Transverse colon (tissue), 3 donors: ENCODE results near the gene PCYT1A.

Source experiments
- POLR2A ChIP-seq: fragments of 450-650 bp; IDR thresholded peaks from one replicate; pipeline ENCODE4 v1.6.1; 2016; ENCODE audit warnings: antibody characterized with exemption, mild to moderate bottlenecking, moderate library complexity
- TF ChIP-seq, protein P1 (sequence below), 5 experiments: fragments of 200-600 bp in 3 of 5; fragments of 450-650 bp in 2 of 5; sonication (generic) in 3 of 5; IDR thresholded peaks; 1 replicate in 2 of 5; 2 replicates in 3 of 5; pipeline ENCODE4 v1.5.1; 2016 to 2017; ENCODE audit warnings: antibody characterized with exemption in 5 of 5, inconsistent platforms in 3 of 5, mild to moderate bottlenecking in 2 of 5, moderate library complexity in 1 of 5

DNA sequence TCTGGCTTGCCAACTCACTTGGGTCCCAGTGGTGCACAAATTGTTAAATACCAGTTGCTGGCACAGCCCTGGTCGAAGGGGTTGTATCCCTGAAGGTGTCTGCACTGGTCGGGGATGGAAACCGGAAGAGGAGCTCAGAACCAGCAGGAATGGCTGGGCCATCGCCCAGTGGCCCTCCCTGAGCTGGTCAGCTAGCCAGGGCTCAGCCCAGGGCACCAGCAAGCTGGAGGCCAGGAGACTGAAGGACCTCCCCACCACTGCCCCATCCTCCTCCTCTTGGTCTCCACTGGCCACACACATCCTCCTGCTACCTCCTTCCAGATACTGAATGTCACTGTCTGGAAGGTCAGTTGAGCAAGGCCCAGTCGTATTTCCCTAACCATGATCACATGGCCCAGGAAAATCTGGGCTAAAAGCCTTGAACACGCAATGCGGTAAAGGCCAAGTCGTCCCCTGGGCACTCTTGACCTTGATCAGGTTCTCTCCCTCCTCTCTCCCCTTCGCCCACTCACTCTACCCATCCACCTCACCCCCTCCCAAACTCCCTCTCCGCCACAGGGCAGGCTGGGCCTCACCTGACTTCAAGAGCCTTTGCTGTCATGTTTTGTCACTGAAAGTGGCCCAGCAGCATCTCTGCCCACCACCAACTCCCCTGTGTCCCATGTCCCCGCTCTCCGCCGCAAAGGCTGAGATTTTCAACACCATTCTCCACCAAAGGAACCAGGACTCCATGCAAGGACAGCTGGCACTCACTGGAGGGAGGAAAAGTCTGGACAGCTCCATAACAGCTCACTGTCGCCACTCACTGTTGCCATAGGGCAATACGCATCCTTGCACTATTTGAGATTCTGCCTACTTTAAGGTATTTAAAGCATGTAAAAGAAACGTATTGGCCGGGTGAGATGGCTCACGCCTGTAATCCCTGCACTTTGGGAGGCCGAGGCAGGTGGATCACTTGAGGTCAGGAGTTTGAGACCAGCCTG is 88.5 kb downstream of the PCYT1A start:
- TF ChIP-seq POLR2A: no peak
- TF ChIP-seq, protein P1, sequence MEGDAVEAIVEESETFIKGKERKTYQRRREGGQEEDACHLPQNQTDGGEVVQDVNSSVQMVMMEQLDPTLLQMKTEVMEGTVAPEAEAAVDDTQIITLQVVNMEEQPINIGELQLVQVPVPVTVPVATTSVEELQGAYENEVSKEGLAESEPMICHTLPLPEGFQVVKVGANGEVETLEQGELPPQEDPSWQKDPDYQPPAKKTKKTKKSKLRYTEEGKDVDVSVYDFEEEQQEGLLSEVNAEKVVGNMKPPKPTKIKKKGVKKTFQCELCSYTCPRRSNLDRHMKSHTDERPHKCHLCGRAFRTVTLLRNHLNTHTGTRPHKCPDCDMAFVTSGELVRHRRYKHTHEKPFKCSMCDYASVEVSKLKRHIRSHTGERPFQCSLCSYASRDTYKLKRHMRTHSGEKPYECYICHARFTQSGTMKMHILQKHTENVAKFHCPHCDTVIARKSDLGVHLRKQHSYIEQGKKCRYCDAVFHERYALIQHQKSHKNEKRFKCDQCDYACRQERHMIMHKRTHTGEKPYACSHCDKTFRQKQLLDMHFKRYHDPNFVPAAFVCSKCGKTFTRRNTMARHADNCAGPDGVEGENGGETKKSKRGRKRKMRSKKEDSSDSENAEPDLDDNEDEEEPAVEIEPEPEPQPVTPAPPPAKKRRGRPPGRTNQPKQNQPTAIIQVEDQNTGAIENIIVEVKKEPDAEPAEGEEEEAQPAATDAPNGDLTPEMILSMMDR (IDR thresholded peaks at IDR 0.05): peak in 1 of 5 experiments; percentile 21
